ENCODE measurements around the gene HMG20A. TPM values are rescaled to one million over a fixed set of nuclear protein-coding genes. Genes with fewer than 3 reads are reported as not detected.

Gene HMG20A
- total and polyA plus RNA-seq, 2 of the 13 experiments (the other 11 are each of a cell fraction or from before 2014, with no cell fraction given) = 28.0 to 35.2 TPM

- TF ChIP-seq RERE (CRISPR knock-in tag; IDR thresholded peaks at IDR 0.05; ENCODE audit: low read depth) (no peak), STAT5B (CRISPR knock-in tag; IDR thresholded peaks at IDR 0.05) (no peak), SMAD1 (CRISPR knock-in tag; IDR thresholded peaks at IDR 0.05; ENCODE audit: borderline replicate concordance, low read depth) (0 out of 2 replicates have a peak, but pooled peaks have one; percentile 72), ZNF326 (CRISPR knock-in tag; IDR thresholded peaks at IDR 0.05; ENCODE audit: borderline replicate concordance) (no peak), ZNF703 (CRISPR knock-in tag; IDR thresholded peaks at IDR 0.05; ENCODE audit: borderline replicate concordance) (0 out of 2 replicates have a peak, but pooled peaks have one; percentile 54), MXI1 (IDR thresholded peaks at IDR 0.05; ENCODE audit: borderline replicate concordance, low read depth, low read length) (peak; percentile 41; the same call in 1 of the 3 replicates), ZNF281 (CRISPR knock-in tag; IDR thresholded peaks at IDR 0.05; ENCODE audit: borderline replicate concordance) (peak; percentile 91), ZNF788 (CRISPR knock-in tag; IDR thresholded peaks at IDR 0.05; ENCODE audit: borderline replicate concordance) (peak; percentile 38; the same call in 1 of the 2 replicates), SNAPC5 (CRISPR knock-in tag; IDR thresholded peaks at IDR 0.05; ENCODE audit: borderline replicate concordance) (no peak), ATF2 (CRISPR knock-in tag; IDR thresholded peaks at IDR 0.05) (peak; percentile 26; the same call in 1 of the 2 replicates), ETS1 (CRISPR knock-in tag; IDR thresholded peaks at IDR 0.05) (no peak), ISX (CRISPR knock-in tag; conservative IDR thresholded peaks at IDR 0.05) (no peak), TCF7 (IDR thresholded peaks at IDR 0.05; ENCODE audit: low read depth) (no peak), SALL2 (CRISPR knock-in tag; IDR thresholded peaks at IDR 0.05) (0 out of 2 replicates have a peak, but pooled peaks have one; percentile 24), NFKB2 (CRISPR knock-in tag; IDR thresholded peaks at IDR 0.05; ENCODE audit: borderline replicate concordance) (peak; percentile 36; the same call in 1 of the 2 replicates), HNF4A (CRISPR knock-in tag; IDR thresholded peaks at IDR 0.05) (no peak)
Observed at GRCh38 chr15:77420610-77421369, at the start of gene HMG20A (continued).

Data from HepG2 (cell line).